Liver (tissue), 3 donors: ENCODE measurements around the gene TNNC2.

Experiments
- EGR1 ChIP-seq, 2 donors: IDR thresholded peaks; 2 replicates each; pipeline ENCODE4 v1.6.1; 2016 to 2018; ENCODE audit warnings: antibody characterized with exemption in 2 of 2, low read depth in 2 of 2
- GABPA ChIP-seq, 2 donors: IDR thresholded peaks in 1 of 2; conservative IDR thresholded peaks in 1 of 2; 2 replicates each; pipeline ENCODE4 v1.6.1; 2016; ENCODE audit warnings: antibody characterized with exemption in 2 of 2, mild to moderate bottlenecking in 1 of 2, moderate library complexity in 1 of 2
- HNF4G ChIP-seq: IDR thresholded peaks from 2 replicates; pipeline ENCODE4 v1.6.1; 2016; ENCODE audit warnings: antibody characterized with exemption
- NR2F2 ChIP-seq: IDR thresholded peaks from 2 replicates; pipeline ENCODE4 v1.6.1; 2016; ENCODE audit warnings: antibody characterized with exemption
- SP1 ChIP-seq: IDR thresholded peaks from 2 replicates; pipeline ENCODE4 v1.6.1; 2018; ENCODE audit warnings: antibody characterized with exemption, mild to moderate bottlenecking
- TAF1 ChIP-seq: conservative IDR thresholded peaks from 2 replicates; pipeline ENCODE4 v1.6.1; 2016; ENCODE audit warnings: antibody characterized with exemption, mild to moderate bottlenecking
- YY1 ChIP-seq: IDR thresholded peaks from 2 replicates; pipeline ENCODE4 v1.6.1; 2016; ENCODE audit warnings: antibody characterized with exemption, mild to moderate bottlenecking
- TF ChIP-seq, protein P1 (sequence below): fragments of 150-350 bp; IDR thresholded peaks from 2 replicates; pipeline ENCODE4 v1.5.1; 2017; ENCODE audit warnings: improper control_type of control experiment, low read depth, low read length; ENCODE audit not compliant: missing input control
- TF ChIP-seq, protein P2 (sequence below): IDR thresholded peaks from 2 replicates; pipeline ENCODE4 v1.6.1; 2016; ENCODE audit warnings: antibody characterized with exemption, mild to moderate bottlenecking
- TF ChIP-seq, protein P3 (sequence below): IDR thresholded peaks from 2 replicates; pipeline ENCODE4 v1.6.1; 2016; ENCODE audit warnings: antibody characterized with exemption
- TF ChIP-seq, protein P4 (sequence below): IDR thresholded peaks from 2 replicates; pipeline ENCODE4 v1.6.1; 2016; ENCODE audit warnings: antibody characterized with exemption
- donor health status: healthy.
- donor health status: healthy.

DNA sequence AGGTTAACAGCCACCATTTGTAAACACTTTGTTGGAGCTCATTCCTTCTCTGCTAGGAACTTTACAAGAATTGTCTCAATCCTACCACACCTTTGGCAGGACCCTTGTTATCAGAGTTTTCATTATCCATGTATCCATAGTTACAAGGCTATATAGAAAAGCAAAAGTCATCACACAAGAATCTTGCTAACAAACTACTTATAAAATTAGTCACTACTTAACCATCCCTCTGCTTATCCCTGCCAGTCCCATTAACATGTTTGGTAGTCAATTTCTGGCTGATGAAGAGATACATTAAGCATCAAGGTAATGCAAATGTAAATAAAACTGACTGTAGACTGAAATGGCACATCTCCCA lies 40.7 kb upstream of the TNNC2 start:
- TF ChIP-seq, protein P1, sequence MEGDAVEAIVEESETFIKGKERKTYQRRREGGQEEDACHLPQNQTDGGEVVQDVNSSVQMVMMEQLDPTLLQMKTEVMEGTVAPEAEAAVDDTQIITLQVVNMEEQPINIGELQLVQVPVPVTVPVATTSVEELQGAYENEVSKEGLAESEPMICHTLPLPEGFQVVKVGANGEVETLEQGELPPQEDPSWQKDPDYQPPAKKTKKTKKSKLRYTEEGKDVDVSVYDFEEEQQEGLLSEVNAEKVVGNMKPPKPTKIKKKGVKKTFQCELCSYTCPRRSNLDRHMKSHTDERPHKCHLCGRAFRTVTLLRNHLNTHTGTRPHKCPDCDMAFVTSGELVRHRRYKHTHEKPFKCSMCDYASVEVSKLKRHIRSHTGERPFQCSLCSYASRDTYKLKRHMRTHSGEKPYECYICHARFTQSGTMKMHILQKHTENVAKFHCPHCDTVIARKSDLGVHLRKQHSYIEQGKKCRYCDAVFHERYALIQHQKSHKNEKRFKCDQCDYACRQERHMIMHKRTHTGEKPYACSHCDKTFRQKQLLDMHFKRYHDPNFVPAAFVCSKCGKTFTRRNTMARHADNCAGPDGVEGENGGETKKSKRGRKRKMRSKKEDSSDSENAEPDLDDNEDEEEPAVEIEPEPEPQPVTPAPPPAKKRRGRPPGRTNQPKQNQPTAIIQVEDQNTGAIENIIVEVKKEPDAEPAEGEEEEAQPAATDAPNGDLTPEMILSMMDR: no peak
- no peak for TF ChIP-seq GABPA (IDR thresholded peaks at IDR 0.05 in 1 of 2, conservative IDR thresholded peaks at IDR 0.05 in 1 of 2)
- no peak for TF ChIP-seq NR2F2
- no peak for TF ChIP-seq YY1
- no peak for TF ChIP-seq HNF4G
- TF ChIP-seq TAF1: no peak
- TF ChIP-seq, protein P2, sequence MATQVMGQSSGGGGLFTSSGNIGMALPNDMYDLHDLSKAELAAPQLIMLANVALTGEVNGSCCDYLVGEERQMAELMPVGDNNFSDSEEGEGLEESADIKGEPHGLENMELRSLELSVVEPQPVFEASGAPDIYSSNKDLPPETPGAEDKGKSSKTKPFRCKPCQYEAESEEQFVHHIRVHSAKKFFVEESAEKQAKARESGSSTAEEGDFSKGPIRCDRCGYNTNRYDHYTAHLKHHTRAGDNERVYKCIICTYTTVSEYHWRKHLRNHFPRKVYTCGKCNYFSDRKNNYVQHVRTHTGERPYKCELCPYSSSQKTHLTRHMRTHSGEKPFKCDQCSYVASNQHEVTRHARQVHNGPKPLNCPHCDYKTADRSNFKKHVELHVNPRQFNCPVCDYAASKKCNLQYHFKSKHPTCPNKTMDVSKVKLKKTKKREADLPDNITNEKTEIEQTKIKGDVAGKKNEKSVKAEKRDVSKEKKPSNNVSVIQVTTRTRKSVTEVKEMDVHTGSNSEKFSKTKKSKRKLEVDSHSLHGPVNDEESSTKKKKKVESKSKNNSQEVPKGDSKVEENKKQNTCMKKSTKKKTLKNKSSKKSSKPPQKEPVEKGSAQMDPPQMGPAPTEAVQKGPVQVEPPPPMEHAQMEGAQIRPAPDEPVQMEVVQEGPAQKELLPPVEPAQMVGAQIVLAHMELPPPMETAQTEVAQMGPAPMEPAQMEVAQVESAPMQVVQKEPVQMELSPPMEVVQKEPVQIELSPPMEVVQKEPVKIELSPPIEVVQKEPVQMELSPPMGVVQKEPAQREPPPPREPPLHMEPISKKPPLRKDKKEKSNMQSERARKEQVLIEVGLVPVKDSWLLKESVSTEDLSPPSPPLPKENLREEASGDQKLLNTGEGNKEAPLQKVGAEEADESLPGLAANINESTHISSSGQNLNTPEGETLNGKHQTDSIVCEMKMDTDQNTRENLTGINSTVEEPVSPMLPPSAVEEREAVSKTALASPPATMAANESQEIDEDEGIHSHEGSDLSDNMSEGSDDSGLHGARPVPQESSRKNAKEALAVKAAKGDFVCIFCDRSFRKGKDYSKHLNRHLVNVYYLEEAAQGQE: no peak
- TF ChIP-seq, protein P3, sequence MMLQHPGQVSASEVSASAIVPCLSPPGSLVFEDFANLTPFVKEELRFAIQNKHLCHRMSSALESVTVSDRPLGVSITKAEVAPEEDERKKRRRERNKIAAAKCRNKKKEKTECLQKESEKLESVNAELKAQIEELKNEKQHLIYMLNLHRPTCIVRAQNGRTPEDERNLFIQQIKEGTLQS: no peak
- TF ChIP-seq, protein P4, sequence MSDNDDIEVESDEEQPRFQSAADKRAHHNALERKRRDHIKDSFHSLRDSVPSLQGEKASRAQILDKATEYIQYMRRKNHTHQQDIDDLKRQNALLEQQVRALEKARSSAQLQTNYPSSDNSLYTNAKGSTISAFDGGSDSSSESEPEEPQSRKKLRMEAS: no peak
- no peak for TF ChIP-seq EGR1 (IDR thresholded peaks at IDR 0.05; ENCODE audit: low read depth in 2 of 2)
- no peak for TF ChIP-seq SP1
